Tibial nerve (tissue), 4 donors: ENCODE data around the gene OSBPL10.

ENCODE experiments used
- CTCF ChIP-seq, 5 experiments: fragments of 200-600 bp in 3 of 5; fragments of 450-650 bp in 2 of 5; sonication (generic) in 3 of 5; IDR thresholded peaks; one replicate each; pipeline ENCODE4 v1.5.1; 2016 to 2019; ENCODE audit warnings: antibody characterized with exemption in 5 of 5, mild to moderate bottlenecking in 3 of 5, moderate library complexity in 2 of 5
- EP300 ChIP-seq, 2 donors: sonication (generic); formaldehyde crosslinking; IDR thresholded peaks; one replicate each; pipeline ENCODE4 v1.6.1; 2017; ENCODE audit warnings: antibody characterized with exemption in 2 of 2, mild to moderate bottlenecking in 1 of 2

GRCh38 chr3:31668242-31668641, 312.8 kb downstream of the OSBPL10 start:
- TF ChIP-seq CTCF (IDR thresholded peaks at IDR 0.05) = no peak
- TF ChIP-seq EP300 (IDR thresholded peaks at IDR 0.05) = no peak
